Chondrocyte (in vitro differentiated cells): ENCODE measurements around the gene AHNAK. TPM values are rescaled to one million over a fixed set of nuclear protein-coding genes. Genes with fewer than 3 reads are reported as not detected.

Experiments
- DNase-seq: peaks from one replicate; pipeline ENCODE4 v3.0.0; 2021; ENCODE audit warnings: mixed read lengths, low spot score
- H3K27ac Mint-ChIP-seq: one replicate; pipeline ENCODE4 v1.8.0; 2021; ENCODE audit warnings: mild to moderate bottlenecking, moderate library complexity, mixed read lengths; ENCODE audit not compliant: unreplicated experiment
- H3K27me3 Mint-ChIP-seq: 2 replicates; pipeline ENCODE4 v1.8.0; 2021; ENCODE audit warnings: low read depth, mixed read lengths
- H3K36me3 Mint-ChIP-seq: 2 replicates; pipeline ENCODE4 v1.8.0; 2021; ENCODE audit warnings: low read depth, mixed read lengths
- H3K4me1 Mint-ChIP-seq: 2 replicates; pipeline ENCODE4 v1.8.0; 2021; ENCODE audit warnings: low read depth, mild to moderate bottlenecking, mixed read lengths
- H3K4me3 Mint-ChIP-seq: one replicate; pipeline ENCODE4 v1.8.0; 2021; ENCODE audit warnings: mild to moderate bottlenecking, moderate library complexity, mixed read lengths; ENCODE audit not compliant: unreplicated experiment
- H3K9me3 Mint-ChIP-seq: 2 replicates; pipeline ENCODE4 v1.8.0; 2021; ENCODE audit warnings: low read depth, mixed read lengths
- total RNA-seq: library from RNA; stranded (reverse); gene quantifications from 3 replicates; pipeline ENCODE4 v1.2.1, GENCODE V29; 2021
- TF ChIP-seq, protein P1 (sequence below): fragments of 200-600 bp; sonication (generic); IDR thresholded peaks from 2 replicates; pipeline ENCODE4 v1.5.0; 2021; ENCODE audit warnings: antibody characterized with exemption, mild to moderate bottlenecking, moderate library complexity

AHNAK gene
- total RNA-seq, 1 donor from 2014 or later, result 514 TPM

DNA sequence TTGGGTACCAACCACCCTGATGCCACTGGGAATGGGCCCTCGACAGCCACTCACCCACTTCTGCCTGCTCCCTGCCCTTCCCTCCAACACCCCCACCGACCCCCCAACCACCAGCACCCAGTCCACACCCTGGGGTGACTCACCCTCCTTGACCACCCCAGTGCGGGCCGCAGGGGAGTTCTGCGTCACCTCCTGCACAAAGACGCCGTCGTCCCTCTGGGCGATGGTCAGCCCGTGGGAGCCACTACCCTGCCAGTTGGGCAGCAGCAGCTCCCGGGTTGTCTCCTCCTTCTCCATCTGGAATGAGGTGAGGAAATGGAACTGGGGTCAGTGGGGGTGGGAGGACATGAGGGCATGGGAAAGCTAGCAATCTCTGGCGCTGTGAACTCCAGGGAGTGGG is 10.8 kb downstream of the AHNAK start:
- Mint-ChIP-seq H3K4me3 (no peak overlapping the region), H3K36me3 (peaks cover 38% of the 10 kb centered on the region), H3K4me1 (peaks cover 48% of the 10 kb centered on the region), H3K27ac (no peak overlapping the region), H3K27me3 (no peaks in the 10 kb centered on the region), H3K9me3 (no peaks in the 10 kb centered on the region)
- no peak for DNase-seq
- TF ChIP-seq, protein P1, sequence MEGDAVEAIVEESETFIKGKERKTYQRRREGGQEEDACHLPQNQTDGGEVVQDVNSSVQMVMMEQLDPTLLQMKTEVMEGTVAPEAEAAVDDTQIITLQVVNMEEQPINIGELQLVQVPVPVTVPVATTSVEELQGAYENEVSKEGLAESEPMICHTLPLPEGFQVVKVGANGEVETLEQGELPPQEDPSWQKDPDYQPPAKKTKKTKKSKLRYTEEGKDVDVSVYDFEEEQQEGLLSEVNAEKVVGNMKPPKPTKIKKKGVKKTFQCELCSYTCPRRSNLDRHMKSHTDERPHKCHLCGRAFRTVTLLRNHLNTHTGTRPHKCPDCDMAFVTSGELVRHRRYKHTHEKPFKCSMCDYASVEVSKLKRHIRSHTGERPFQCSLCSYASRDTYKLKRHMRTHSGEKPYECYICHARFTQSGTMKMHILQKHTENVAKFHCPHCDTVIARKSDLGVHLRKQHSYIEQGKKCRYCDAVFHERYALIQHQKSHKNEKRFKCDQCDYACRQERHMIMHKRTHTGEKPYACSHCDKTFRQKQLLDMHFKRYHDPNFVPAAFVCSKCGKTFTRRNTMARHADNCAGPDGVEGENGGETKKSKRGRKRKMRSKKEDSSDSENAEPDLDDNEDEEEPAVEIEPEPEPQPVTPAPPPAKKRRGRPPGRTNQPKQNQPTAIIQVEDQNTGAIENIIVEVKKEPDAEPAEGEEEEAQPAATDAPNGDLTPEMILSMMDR, result no peak

DNA sequence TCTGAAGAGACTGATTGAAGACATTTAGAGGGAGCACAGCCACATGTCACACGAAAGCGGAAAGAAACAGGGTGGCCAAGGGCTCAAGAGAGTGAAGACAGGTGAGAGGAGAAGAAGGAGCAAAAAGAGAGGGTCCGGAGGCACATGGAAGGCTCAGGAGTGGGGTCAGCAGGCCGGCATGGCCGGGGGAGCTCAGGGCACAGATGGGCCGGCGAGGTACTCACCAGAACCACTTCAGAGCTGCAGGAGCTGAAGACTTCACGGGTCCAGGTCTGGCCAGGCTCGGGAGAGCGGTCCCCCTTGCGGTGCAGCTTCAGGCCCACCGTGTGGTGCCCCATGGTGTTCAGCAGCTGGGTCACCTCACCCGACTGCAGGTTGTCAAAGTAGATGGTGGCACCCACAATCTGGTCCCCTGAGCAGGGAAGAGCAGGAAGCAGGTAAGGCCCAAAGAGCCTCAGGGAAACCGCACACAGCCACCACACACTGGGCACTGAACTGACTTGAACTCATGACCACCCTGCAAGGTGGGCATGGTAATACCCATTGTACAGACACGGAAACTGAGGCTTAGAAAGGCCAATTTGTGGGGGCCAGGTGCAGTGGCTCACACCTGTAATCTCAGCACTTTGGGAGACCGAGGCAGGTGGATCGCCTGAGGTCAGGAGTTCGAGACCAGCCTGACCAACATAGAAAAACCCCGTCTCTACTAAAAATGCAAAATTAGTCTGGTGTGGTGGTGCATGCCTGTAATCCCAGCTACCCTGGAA is 11.6 kb downstream of the AHNAK start:
- Mint-ChIP-seq H3K4me3 (no peak overlapping the region), H3K4me1 (peaks cover 40% of the 10 kb centered on the region), H3K36me3 (peaks cover 45% of the 10 kb centered on the region), H3K27ac (no peak overlapping the region), H3K27me3 (no peaks in the 10 kb centered on the region), H3K9me3 (no peaks in the 10 kb centered on the region)
- DNase-seq, result no peak
- TF ChIP-seq, protein P1, result no peak

DNA sequence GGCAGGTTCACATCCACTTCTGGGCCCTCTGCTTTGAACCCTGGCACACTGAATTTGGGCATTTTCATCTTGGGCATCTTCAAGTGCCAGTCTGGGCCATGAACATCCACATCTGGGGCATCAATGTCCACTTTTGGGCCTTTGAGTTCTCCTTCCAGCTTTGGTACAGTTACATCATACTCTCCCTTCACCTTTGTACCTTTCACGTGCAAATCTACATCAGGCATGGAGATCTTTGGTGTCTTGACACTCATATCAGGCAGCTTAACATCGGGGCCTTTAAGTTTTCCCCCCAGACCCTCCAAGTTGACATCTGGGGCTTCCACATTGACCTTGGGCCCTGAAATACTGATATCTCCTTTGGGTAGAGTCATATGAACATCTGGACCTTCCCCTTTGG is 14.5 kb downstream of the AHNAK start:
- H3K4me1 Mint-ChIP-seq, result peaks cover 11% of the 10 kb centered on the region
- H3K27me3 Mint-ChIP-seq, result no peaks in the 10 kb centered on the region
- H3K27ac Mint-ChIP-seq, result no peak overlapping the region
- no peak for DNase-seq
- H3K36me3 Mint-ChIP-seq, result peaks cover 68% of the 10 kb centered on the region
- TF ChIP-seq, protein P1, result no peak
- no peaks in the 10 kb centered on the region for H3K9me3 Mint-ChIP-seq
- H3K4me3 Mint-ChIP-seq, result no peak overlapping the region

DNA sequence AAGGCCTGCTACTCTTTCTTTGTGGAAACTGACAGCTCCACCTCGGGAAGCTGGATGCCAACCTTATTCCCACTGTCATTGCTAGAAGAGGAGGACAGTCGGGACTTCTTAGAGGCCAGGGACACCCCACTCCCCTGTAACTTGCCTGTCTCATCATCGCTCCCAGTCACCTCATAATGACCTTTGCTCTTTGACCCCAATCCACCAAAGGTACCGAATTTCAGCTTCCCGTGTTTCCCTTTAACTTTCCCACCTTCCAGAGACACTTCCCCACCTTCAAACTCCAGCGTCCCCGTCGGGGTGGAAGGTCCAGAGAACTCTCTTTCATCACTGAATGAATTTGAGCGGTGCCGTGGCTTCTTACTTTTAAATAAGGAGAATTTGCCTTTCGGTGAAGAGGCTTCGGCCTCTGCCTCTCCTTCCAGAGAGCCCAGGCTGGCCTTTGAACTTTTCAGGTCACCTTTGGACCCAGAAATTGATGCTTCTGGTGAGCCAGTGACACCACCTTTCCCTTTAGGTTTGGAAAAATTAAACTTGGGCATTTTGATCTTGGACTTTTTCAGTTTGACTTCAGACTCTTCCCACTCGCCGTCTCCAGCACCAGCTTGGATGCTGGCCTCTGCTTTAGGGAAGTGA is 29.8 kb downstream of the AHNAK start:
- no peaks in the 10 kb centered on the region for H3K9me3 Mint-ChIP-seq
- H3K4me1 Mint-ChIP-seq, result no peaks in the 10 kb centered on the region
- no peaks in the 10 kb centered on the region for H3K27me3 Mint-ChIP-seq
- H3K27ac Mint-ChIP-seq, result peak overlapping the region; percentile 74
- TF ChIP-seq, protein P1, result no peak
- DNase-seq, result no peak
- H3K4me3 Mint-ChIP-seq, result no peak overlapping the region
- peaks cover 39% of the 10 kb centered on the region for H3K36me3 Mint-ChIP-seq

DNA sequence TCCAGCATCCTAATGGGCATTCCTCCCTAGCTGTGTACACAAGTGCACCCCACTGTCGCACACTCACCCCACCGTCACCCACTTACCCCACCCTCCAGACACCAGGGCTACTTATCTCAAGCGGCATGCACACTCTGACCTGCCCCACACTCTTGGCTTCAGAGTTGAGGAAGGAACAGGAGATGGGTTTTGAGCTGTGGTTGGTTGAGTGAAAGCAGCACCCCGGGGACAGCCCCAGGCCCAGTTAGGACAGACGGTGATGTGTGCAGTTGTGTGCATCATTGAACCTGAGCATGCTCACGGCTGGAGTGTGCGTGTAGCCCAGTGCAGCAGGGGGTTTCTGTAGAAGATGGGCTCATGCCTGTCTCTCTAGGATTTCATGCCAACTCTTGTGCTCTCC is 32.5 kb downstream of the AHNAK start:
- Mint-ChIP-seq H3K27ac (no peak overlapping the region), H3K9me3 (no peaks in the 10 kb centered on the region), H3K4me1 (peaks cover 8% of the 10 kb centered on the region), H3K4me3 (no peak overlapping the region), H3K27me3 (no peaks in the 10 kb centered on the region), H3K36me3 (peaks cover 21% of the 10 kb centered on the region)
- no peak for DNase-seq
- TF ChIP-seq, protein P1, result no peak
